WTC11 (cell line): Measurements from ENCODE around the gene APOO. TPM values are rescaled to one million over a fixed set of nuclear protein-coding genes. Genes with fewer than 3 reads are reported as not detected.

Source experiments
- ATAC-seq: fragments of 200-7000 bp; cut with Tn5 transposase; 2 replicates; pipeline ENCODE4 v1.10.0; 2021; ENCODE audit warnings: mild to moderate bottlenecking, moderate library complexity
- Bru-seq: library from RNA; stranded (reverse); fragments of 400-500 nt; gene quantifications from one replicate; lab custom pipeline; 2021; lab: Mats Ljungman, UMichigan
- CTCF ChIA-PET: fragments of 300-600 bp; sonication (Branson Sonifier 250); formaldehyde crosslinking; loops from one replicate; lab custom pipeline; 2021; ENCODE audit warnings: antibody characterized with exemption; lab: Charles Lee
- POLR2A ChIA-PET: fragments of 350-600 bp; sonication (Branson Sonifier 250); formaldehyde crosslinking; loops from one replicate; lab custom pipeline; 2021; ENCODE audit warnings: antibody characterized with exemption; lab: Charles Lee
- DNase-seq: peaks from one replicate; pipeline ENCODE4 v3.0.0; 2021; ENCODE audit warnings: low spot score
- H3K27ac Mint-ChIP-seq: 2 replicates; pipeline ENCODE4 v1.8.0; 2021; ENCODE audit warnings: mixed read lengths
- H3K27me3 Mint-ChIP-seq: 2 replicates; pipeline ENCODE4 v1.8.0; 2021; ENCODE audit warnings: low read depth, mild to moderate bottlenecking, moderate library complexity, mixed read lengths
- H3K36me3 Mint-ChIP-seq: 2 replicates; pipeline ENCODE4 v1.8.0; 2021; ENCODE audit warnings: mixed read lengths
- H3K4me1 Mint-ChIP-seq: 2 replicates; pipeline ENCODE4 v1.8.0; 2022; ENCODE audit warnings: mixed read lengths
- H3K4me3 Mint-ChIP-seq: 2 replicates; pipeline ENCODE4 v1.8.0; 2021; ENCODE audit warnings: mild to moderate bottlenecking, moderate library complexity, mixed read lengths
- H3K9me3 Mint-ChIP-seq: 2 replicates; pipeline ENCODE4 v1.8.0; 2021; ENCODE audit warnings: mixed read lengths
- ARID4B ChIP-seq: sonication (generic); formaldehyde crosslinking; IDR thresholded peaks from 2 replicates; pipeline ENCODE4 v1.8.0; 2023; ENCODE audit warnings: missing genetic modification reagents, mild to moderate bottlenecking, borderline replicate concordance
- CDX4 ChIP-seq: fragments of 250-450 bp; sonication (Bioruptor Pico); IDR thresholded peaks from 2 replicates; pipeline ENCODE4 v1.9.0; 2021; ENCODE audit warnings: moderate library complexity, mild to moderate bottlenecking, inconsistent platforms, borderline replicate concordance
- CTCF ChIP-seq: fragments of 200-600 bp; IDR thresholded peaks from 2 replicates; pipeline ENCODE4 v1.8.0; 2022; ENCODE audit warnings: antibody characterized with exemption
- E2F5 ChIP-seq: sonication (generic); formaldehyde crosslinking; IDR thresholded peaks from 2 replicates; pipeline ENCODE4 v1.8.1; 2022; ENCODE audit warnings: mild to moderate bottlenecking, moderate library complexity, missing genetic modification reagents
- HMGXB4 ChIP-seq: sonication (generic); formaldehyde crosslinking; IDR thresholded peaks from 2 replicates; pipeline ENCODE4 v1.8.1; 2023; ENCODE audit warnings: mild to moderate bottlenecking, moderate library complexity, missing genetic modification reagents
- JUN ChIP-seq: sonication (generic); formaldehyde crosslinking; IDR thresholded peaks from 2 replicates; pipeline ENCODE4 v1.8.0; 2023; ENCODE audit warnings: mild to moderate bottlenecking, missing genetic modification reagents
- KAT7 ChIP-seq: sonication (generic); formaldehyde crosslinking; IDR thresholded peaks from 2 replicates; pipeline ENCODE4 v1.8.1; 2023; ENCODE audit warnings: missing genetic modification reagents, mild to moderate bottlenecking, borderline replicate concordance
- MAX ChIP-seq: sonication (generic); formaldehyde crosslinking; IDR thresholded peaks from 2 replicates; pipeline ENCODE4 v1.8.0; 2022; ENCODE audit warnings: mild to moderate bottlenecking, missing genetic modification reagents
- RELA ChIP-seq: sonication (generic); formaldehyde crosslinking; IDR thresholded peaks from 2 replicates; pipeline ENCODE4 v1.8.1; 2022; ENCODE audit warnings: missing genetic modification reagents, mild to moderate bottlenecking, borderline replicate concordance
- SMAD4 ChIP-seq: sonication (generic); formaldehyde crosslinking; IDR thresholded peaks from 2 replicates; pipeline ENCODE4 v1.8.0; 2022; ENCODE audit warnings: mild to moderate bottlenecking, missing genetic modification reagents
- SP1 ChIP-seq: sonication (generic); formaldehyde crosslinking; conservative IDR thresholded peaks from 2 replicates; pipeline ENCODE4 v1.8.1; 2022; ENCODE audit warnings: missing genetic modification reagents
- ZMAT4 ChIP-seq: fragments of 250-450 bp; sonication (Bioruptor Pico); IDR thresholded peaks from 2 replicates; pipeline ENCODE4 v1.9.0; 2021; ENCODE audit warnings: mild to moderate bottlenecking
- ZNF121 ChIP-seq: sonication (generic); formaldehyde crosslinking; IDR thresholded peaks from 2 replicates; pipeline ENCODE4 v1.8.0; 2023; ENCODE audit warnings: missing genetic modification reagents
- ZNF416 ChIP-seq: fragments of 250-450 bp; sonication (Bioruptor Pico); IDR thresholded peaks from 2 replicates; pipeline ENCODE4 v1.9.0; 2021; ENCODE audit warnings: mild to moderate bottlenecking, inconsistent platforms
- ZNF425 ChIP-seq: fragments of 250-450 bp; sonication (Bioruptor Pico); conservative IDR thresholded peaks from 2 replicates; pipeline ENCODE4 v1.9.0; 2021; ENCODE audit warnings: mild to moderate bottlenecking
- long read RNA-seq, 3 experiments: library from RNA in 1 of 3; library from capped mRNA in 1 of 3; library from polyadenylated mRNA in 1 of 3; unstranded in 2 of 3; stranded (forward) in 1 of 3; transcript quantifications; one replicate each; pipeline ENCODE4 v2.0.0, GENCODE V29; 2021
- total RNA-seq: library from RNA; stranded (reverse); gene quantifications from 3 replicates; pipeline ENCODE4 v1.2.3, GENCODE V29; 2021

Gene APOO
- total RNA-seq (41.6 to 55.5 TPM (median 46.9 TPM) in 3 replicates), Bru-seq, nascent RNA (percentile 57 among the genes with signal in this experiment)
- long read RNA-seq, experiment 1, transcript APOO-201 (9 exons, 1,118 nt): major isoform, 21 of 47 reads
- long read RNA-seq, experiment 1, partial matches to known transcripts: 2 of 47 reads
- long read RNA-seq, experiment 1, other reads (novel, unspliced or antisense): 23 of 47 reads
- long read RNA-seq, experiment 2, transcript APOO-201 (9 exons, 1,118 nt): major isoform, 9 of 38 reads
- long read RNA-seq, experiment 2, partial matches to known transcripts: 9 of 38 reads
- long read RNA-seq, experiment 2, other reads (novel, unspliced or antisense): 18 of 38 reads
- long read RNA-seq, experiment 3, transcript APOO-201 (9 exons, 1,118 nt): major isoform, 42 of 101 reads
- long read RNA-seq, experiment 3, partial matches to known transcripts: 1 of 101 reads
- long read RNA-seq, experiment 3, other reads (novel, unspliced or antisense): 58 of 101 reads

GRCh38 chrX:23907498-23908218 is at the start of gene APOO, which contains the start of gene CXorf58:
Gene APOO (minus strand): TSS chrX:23907938. CDS start chrX:23907702, 236 bp downstream.
Gene CXorf58 (plus strand): TSS chrX:23908006. CDS start chrX:23910303, 2,297 bp downstream.
- POLR2A ChIA-PET: interaction anchor here (1.0 kb wide), 2 partner anchors 125 to 146 kb away, joined by 5 to 6 read pairs; partner anchors contain the start of genes EIF2S3 and SAT1
- CTCF ChIA-PET: interaction anchor here (0.6 to 4.1 kb wide), 12 partner anchors 22 to 219 kb away, joined by 3 to 48 read pairs (median 4); partner anchors contain the start of gene EIF2S3
- Mint-ChIP-seq H3K36me3 (peaks cover 5% of the 10 kb centered on the region), H3K4me1 (peaks cover 19% of the 10 kb centered on the region), H3K27ac (peak within 1 kb of the TSS; percentile 92), H3K27me3 (no peaks in the 10 kb centered on the region), H3K9me3 (no peaks in the 10 kb centered on the region), H3K4me3 (peak within 1 kb of the TSS; percentile 74)
- DNase-seq: peak; percentile 91
- peak; percentile 91 for ATAC-seq
- TF ChIP-seq CTCF: 0 out of 2 replicates have a peak, but pooled peaks have one; percentile 25
- TF ChIP-seq SP1 (CRISPR knock-in tag): peak; percentile 65; the same call in 1 of the 2 replicates
- TF ChIP-seq ZNF416 (CRISPR knock-in tag): no peak
- peak; percentile 61; the same call in 1 of the 2 replicates for TF ChIP-seq MAX (CRISPR knock-in tag)
- no peak for TF ChIP-seq KAT7 (CRISPR knock-in tag)
- peak; percentile 61; the same call in 1 of the 2 replicates for TF ChIP-seq HMGXB4
- TF ChIP-seq ZNF425: no peak

- DNase-seq (no peak), ATAC-seq (no peak)
- Mint-ChIP-seq H3K27me3 (no peaks in the 10 kb centered on the region), H3K9me3 (no peaks in the 10 kb centered on the region), H3K4me1 (peaks cover 25% of the 10 kb centered on the region), H3K4me3 (no peak overlapping the region), H3K27ac (no peak overlapping the region), H3K36me3 (no peaks in the 10 kb centered on the region)
- ChIA-PET CTCF (interaction anchor here (0.6 kb wide), 1 partner anchor 44 kb away, joined by 3 read pairs; no protein-coding TSS in a partner anchor), POLR2A (no interaction called here)
- no peak for TF ChIP-seq E2F5
- no peak for TF ChIP-seq ZNF121 (CRISPR knock-in tag)
- TF ChIP-seq JUN (CRISPR knock-in tag): no peak
- no peak for TF ChIP-seq HMGXB4
- no peak for TF ChIP-seq RELA (CRISPR knock-in tag)
- no peak for TF ChIP-seq ZMAT4 (CRISPR knock-in tag)
- no peak for TF ChIP-seq CDX4 (CRISPR knock-in tag)
- no peak for TF ChIP-seq SMAD4 (CRISPR knock-in tag)
- TF ChIP-seq ARID4B: no peak
These were observed 46.7 kb upstream of the APOO start for GRCh38 chrX:23954396-23954795.
